GM12878 (cell line): ENCODE results near the gene ATP2A1. TPM values are rescaled to one million over a fixed set of nuclear protein-coding genes. Genes with fewer than 3 reads are reported as not detected.

Experiments used
- IKZF2 ChIP-seq, 2 experiments: fragments of 450-650 bp; IDR thresholded peaks; 2 replicates each; pipeline ENCODE4 v1.6.1; 2017; ENCODE audit warnings: mild to moderate bottlenecking in 2 of 2, moderate library complexity in 2 of 2
- NFYB ChIP-seq: IDR thresholded peaks from 2 replicates; pipeline ENCODE4 v1.6.1; 2011; ENCODE audit warnings: low read depth, mild to moderate bottlenecking, low read length, improper control_type of control experiment, moderate library complexity; ENCODE audit not compliant: insufficient read depth
- NR2C2 ChIP-seq: IDR thresholded peaks from 2 replicates; pipeline ENCODE4 v1.6.1; 2011; ENCODE audit warnings: borderline replicate concordance, low read depth; ENCODE audit not compliant: control insufficient read depth, insufficient read length
- POLR2A ChIP-seq: IDR thresholded peaks from 2 replicates; pipeline ENCODE4 v1.6.1; 2011; ENCODE audit warnings: low read depth, mild to moderate bottlenecking, low read length
- RAD51 ChIP-seq: fragments of 450-650 bp; IDR thresholded peaks from 2 replicates; pipeline ENCODE4 v1.6.1; 2016; ENCODE audit warnings: moderate library complexity, mild to moderate bottlenecking, inconsistent platforms
- RELA ChIP-seq: fragments of 450-650 bp; IDR thresholded peaks from 2 replicates; pipeline ENCODE4 v1.8.0; 2014; ENCODE audit warnings: borderline replicate concordance; ENCODE audit not compliant: partially characterized antibody
- RFX5 ChIP-seq: IDR thresholded peaks from 2 replicates; pipeline ENCODE4 v1.6.1; 2011; ENCODE audit warnings: low read depth, low read length, improper control_type of control experiment
- SMC3 ChIP-seq: IDR thresholded peaks from 2 replicates; pipeline ENCODE4 v1.6.1; 2011; ENCODE audit warnings: low read length, improper control_type of control experiment, borderline replicate concordance
- TARDBP ChIP-seq: IDR thresholded peaks from 2 replicates; pipeline ENCODE4 v1.6.1; 2016; ENCODE audit warnings: borderline replicate concordance
- TBL1XR1 ChIP-seq: IDR thresholded peaks from 2 replicates; pipeline ENCODE4 v1.6.1; 2012; ENCODE audit warnings: low read depth, low read length, improper control_type of control experiment
- TCF3 ChIP-seq: IDR thresholded peaks from 2 replicates; pipeline ENCODE4 v1.6.1; 2012; ENCODE audit warnings: low read depth, mild to moderate bottlenecking, low read length, borderline replicate concordance; ENCODE audit not compliant: insufficient read depth
- YBX1 ChIP-seq: fragments of 450-650 bp; IDR thresholded peaks from 2 replicates; pipeline ENCODE4 v1.6.1; 2016; ENCODE audit warnings: antibody characterized with exemption
- ZNF274 ChIP-seq: IDR thresholded peaks from one replicate; pipeline ENCODE4 v1.8.0; 2011; ENCODE audit not compliant: insufficient read length, insufficient read depth
- polyA plus RNA-seq, 11 experiments: library from polyadenylated mRNA; depleted of rRNA in 4 of 11; unstranded in 6 of 11; stranded (reverse) in 5 of 11; fragments of >200 nt; fragmentation: Nextera tagmentation in 4 of 11; fragmentation: Illumina TruSeq in 1 of 11; extraction: Ambion mirVana in 4 of 11; extraction: Trizol in 1 of 11; gene quantifications; 1 replicate in 1 of 11; 2 replicates in 10 of 11; pipeline versions ENCODE4 v1.2.1 to v1.2.3, GENCODE V29; 2011 to 2016; ENCODE audit warnings: inconsistent platforms in 2 of 11, missing spikeins in 2 of 11, low read depth in 1 of 11
- total RNA-seq, 4 experiments: library from RNA; depleted of rRNA in 3 of 4; stranded (reverse); fragments of >200 nt in 3 of 4; fragmentation: Illumina TruSeq in 1 of 4; extraction: Trizol in 1 of 4; gene quantifications; 2 replicates each; pipeline versions ENCODE4 v1.2.1 to v1.2.3, GENCODE V29; 2013 to 2021
- TF ChIP-seq, protein P1 (sequence below): fragments of 450-650 bp; IDR thresholded peaks from 2 replicates; pipeline ENCODE4 v1.6.1; 2018; ENCODE audit warnings: borderline replicate concordance, mild to moderate bottlenecking; ENCODE audit not compliant: partially characterized antibody
- TF ChIP-seq, protein P2 (sequence below): fragments of 450-650 bp; IDR thresholded peaks from 2 replicates; pipeline ENCODE4 v1.6.1; 2017; ENCODE audit warnings: low read depth, mild to moderate bottlenecking, moderate library complexity
- TF ChIP-seq, protein P3 (sequence below), 3 experiments: IDR thresholded peaks in 2 of 3; conservative IDR thresholded peaks in 1 of 3; 2 replicates each; pipeline ENCODE4 v1.5.1; 2011; ENCODE audit warnings: low read depth in 3 of 3, low read length in 3 of 3, mild to moderate bottlenecking in 3 of 3, control low read depth in 2 of 3, moderate library complexity in 2 of 3, inconsistent platforms in 1 of 3, mixed read lengths in 1 of 3; ENCODE audit not compliant: control insufficient read depth in 2 of 3, insufficient read depth in 1 of 3; ENCODE audit errors: extremely low read depth in 1 of 3
- TF ChIP-seq, protein P4 (sequence below): IDR thresholded peaks from 2 replicates; pipeline ENCODE4 v1.6.1; 2012; ENCODE audit warnings: mild to moderate bottlenecking, low read depth, low read length
- TF ChIP-seq, protein P5 (sequence below): fragments of 150-350 bp; IDR thresholded peaks from 2 replicates; pipeline ENCODE4 v1.6.1; 2014; ENCODE audit warnings: mild to moderate bottlenecking, low read depth, low read length

Gene ATP2A1
- total and polyA plus RNA-seq, 10 of the 15 experiments (the other 5 are each of a cell fraction or from before 2014, with no cell fraction given): 0.13 to 1.7 (median 0.88) TPM

DNA sequence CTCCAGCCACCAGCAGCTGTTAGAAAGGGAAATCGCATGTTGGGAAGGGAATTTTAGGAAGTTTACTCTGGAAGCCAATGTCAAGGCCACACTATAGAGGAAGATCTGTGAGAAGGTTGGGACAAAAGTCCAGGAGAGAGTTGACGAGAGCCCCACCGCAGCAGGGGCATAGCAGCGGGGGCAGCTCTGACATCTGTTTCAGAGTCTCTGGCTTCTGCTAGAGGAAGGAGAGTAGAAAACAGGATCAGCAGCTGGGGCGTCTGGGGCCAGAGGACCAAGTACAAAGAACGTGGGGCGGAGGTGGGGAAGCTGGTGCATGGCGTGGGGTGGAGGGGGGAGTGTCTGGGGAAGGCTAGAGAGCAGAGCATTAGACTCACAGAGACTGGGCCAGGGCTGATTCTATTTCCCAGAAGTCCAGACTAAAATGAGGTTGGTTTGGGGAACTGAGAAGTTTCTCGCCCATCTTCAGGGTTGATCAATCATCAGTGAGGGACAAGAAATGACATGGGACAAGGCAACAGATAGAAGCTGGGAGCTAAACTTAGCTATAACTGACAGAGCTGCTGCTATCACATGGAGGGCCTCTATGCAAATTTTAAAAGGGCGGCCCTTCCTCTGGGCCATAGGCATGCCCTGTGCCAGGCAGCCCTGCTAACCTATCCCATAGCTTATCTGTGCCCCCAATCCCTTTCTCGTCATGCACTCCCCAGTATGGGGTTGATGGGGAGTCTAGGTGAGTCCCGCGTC lies 45.5 kb downstream of the ATP2A1 start (continued):
- TF ChIP-seq, protein P1, sequence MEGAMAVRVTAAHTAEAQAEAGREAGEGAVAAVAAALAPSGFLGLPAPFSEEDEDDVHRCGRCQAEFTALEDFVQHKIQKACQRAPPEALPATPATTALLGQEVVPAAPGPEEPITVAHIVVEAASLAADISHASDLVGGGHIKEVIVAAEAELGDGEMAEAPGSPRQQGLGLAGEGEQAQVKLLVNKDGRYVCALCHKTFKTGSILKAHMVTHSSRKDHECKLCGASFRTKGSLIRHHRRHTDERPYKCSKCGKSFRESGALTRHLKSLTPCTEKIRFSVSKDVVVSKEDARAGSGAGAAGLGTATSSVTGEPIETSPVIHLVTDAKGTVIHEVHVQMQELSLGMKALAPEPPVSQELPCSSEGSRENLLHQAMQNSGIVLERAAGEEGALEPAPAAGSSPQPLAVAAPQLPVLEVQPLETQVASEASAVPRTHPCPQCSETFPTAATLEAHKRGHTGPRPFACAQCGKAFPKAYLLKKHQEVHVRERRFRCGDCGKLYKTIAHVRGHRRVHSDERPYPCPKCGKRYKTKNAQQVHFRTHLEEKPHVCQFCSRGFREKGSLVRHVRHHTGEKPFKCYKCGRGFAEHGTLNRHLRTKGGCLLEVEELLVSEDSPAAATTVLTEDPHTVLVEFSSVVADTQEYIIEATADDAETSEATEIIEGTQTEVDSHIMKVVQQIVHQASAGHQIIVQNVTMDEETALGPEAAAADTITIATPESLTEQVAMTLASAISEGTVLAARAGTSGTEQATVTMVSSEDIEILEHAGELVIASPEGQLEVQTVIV: no peak
- TF ChIP-seq TARDBP: no peak
- TF ChIP-seq IKZF2 (IDR thresholded peaks at IDR 0.05): peak; percentile 78 to 79; a peak in 3 of 4 replicates
- TF ChIP-seq RAD51: peak; percentile 91
- peak; percentile 19; the same call in 1 of the 2 replicates for TF ChIP-seq SMC3
- TF ChIP-seq, protein P2, sequence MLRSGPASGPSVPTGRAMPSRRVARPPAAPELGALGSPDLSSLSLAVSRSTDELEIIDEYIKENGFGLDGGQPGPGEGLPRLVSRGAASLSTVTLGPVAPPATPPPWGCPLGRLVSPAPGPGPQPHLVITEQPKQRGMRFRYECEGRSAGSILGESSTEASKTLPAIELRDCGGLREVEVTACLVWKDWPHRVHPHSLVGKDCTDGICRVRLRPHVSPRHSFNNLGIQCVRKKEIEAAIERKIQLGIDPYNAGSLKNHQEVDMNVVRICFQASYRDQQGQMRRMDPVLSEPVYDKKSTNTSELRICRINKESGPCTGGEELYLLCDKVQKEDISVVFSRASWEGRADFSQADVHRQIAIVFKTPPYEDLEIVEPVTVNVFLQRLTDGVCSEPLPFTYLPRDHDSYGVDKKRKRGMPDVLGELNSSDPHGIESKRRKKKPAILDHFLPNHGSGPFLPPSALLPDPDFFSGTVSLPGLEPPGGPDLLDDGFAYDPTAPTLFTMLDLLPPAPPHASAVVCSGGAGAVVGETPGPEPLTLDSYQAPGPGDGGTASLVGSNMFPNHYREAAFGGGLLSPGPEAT: peak; percentile 76; the same call in 1 of the 2 replicates
- no peak for TF ChIP-seq TBL1XR1
- TF ChIP-seq, protein P3, sequence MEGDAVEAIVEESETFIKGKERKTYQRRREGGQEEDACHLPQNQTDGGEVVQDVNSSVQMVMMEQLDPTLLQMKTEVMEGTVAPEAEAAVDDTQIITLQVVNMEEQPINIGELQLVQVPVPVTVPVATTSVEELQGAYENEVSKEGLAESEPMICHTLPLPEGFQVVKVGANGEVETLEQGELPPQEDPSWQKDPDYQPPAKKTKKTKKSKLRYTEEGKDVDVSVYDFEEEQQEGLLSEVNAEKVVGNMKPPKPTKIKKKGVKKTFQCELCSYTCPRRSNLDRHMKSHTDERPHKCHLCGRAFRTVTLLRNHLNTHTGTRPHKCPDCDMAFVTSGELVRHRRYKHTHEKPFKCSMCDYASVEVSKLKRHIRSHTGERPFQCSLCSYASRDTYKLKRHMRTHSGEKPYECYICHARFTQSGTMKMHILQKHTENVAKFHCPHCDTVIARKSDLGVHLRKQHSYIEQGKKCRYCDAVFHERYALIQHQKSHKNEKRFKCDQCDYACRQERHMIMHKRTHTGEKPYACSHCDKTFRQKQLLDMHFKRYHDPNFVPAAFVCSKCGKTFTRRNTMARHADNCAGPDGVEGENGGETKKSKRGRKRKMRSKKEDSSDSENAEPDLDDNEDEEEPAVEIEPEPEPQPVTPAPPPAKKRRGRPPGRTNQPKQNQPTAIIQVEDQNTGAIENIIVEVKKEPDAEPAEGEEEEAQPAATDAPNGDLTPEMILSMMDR (IDR thresholded peaks at IDR 0.05 in 2 of 3, conservative IDR thresholded peaks at IDR 0.05 in 1 of 3; ENCODE audit: control insufficient read depth in 2 of 3, extremely low read depth in 1 of 3, insufficient read depth in 1 of 3, low read depth in 3 of 3, low read length in 3 of 3): no peak
- no peak for TF ChIP-seq NR2C2
- TF ChIP-seq, protein P4, sequence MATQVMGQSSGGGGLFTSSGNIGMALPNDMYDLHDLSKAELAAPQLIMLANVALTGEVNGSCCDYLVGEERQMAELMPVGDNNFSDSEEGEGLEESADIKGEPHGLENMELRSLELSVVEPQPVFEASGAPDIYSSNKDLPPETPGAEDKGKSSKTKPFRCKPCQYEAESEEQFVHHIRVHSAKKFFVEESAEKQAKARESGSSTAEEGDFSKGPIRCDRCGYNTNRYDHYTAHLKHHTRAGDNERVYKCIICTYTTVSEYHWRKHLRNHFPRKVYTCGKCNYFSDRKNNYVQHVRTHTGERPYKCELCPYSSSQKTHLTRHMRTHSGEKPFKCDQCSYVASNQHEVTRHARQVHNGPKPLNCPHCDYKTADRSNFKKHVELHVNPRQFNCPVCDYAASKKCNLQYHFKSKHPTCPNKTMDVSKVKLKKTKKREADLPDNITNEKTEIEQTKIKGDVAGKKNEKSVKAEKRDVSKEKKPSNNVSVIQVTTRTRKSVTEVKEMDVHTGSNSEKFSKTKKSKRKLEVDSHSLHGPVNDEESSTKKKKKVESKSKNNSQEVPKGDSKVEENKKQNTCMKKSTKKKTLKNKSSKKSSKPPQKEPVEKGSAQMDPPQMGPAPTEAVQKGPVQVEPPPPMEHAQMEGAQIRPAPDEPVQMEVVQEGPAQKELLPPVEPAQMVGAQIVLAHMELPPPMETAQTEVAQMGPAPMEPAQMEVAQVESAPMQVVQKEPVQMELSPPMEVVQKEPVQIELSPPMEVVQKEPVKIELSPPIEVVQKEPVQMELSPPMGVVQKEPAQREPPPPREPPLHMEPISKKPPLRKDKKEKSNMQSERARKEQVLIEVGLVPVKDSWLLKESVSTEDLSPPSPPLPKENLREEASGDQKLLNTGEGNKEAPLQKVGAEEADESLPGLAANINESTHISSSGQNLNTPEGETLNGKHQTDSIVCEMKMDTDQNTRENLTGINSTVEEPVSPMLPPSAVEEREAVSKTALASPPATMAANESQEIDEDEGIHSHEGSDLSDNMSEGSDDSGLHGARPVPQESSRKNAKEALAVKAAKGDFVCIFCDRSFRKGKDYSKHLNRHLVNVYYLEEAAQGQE: no peak
- no peak for TF ChIP-seq RFX5
- TF ChIP-seq POLR2A: no peak
- no peak for TF ChIP-seq RELA
- TF ChIP-seq, protein P5, sequence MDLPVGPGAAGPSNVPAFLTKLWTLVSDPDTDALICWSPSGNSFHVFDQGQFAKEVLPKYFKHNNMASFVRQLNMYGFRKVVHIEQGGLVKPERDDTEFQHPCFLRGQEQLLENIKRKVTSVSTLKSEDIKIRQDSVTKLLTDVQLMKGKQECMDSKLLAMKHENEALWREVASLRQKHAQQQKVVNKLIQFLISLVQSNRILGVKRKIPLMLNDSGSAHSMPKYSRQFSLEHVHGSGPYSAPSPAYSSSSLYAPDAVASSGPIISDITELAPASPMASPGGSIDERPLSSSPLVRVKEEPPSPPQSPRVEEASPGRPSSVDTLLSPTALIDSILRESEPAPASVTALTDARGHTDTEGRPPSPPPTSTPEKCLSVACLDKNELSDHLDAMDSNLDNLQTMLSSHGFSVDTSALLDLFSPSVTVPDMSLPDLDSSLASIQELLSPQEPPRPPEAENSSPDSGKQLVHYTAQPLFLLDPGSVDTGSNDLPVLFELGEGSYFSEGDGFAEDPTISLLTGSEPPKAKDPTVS: no peak
- no peak for TF ChIP-seq ZNF274
- TF ChIP-seq YBX1: no peak
- TF ChIP-seq TCF3: peak; percentile 6; the same call in 1 of the 2 replicates
- TF ChIP-seq NFYB: peak; percentile 62; the same call in 1 of the 2 replicates
